Large intestine (tissue), 3 donors: ENCODE data around the gene NCDN. TPM values are rescaled to one million over a fixed set of nuclear protein-coding genes. Genes with fewer than 3 reads are reported as not detected.
A peak's percentile ranks its signal among the peaks of the same experiment; 100 is the strongest.

Experiments used
- DNase-seq, 2 donors: peaks; one replicate each; pipeline versions ENCODE4 v3.0.0 to v3.0.0-alpha.2; 2013
- H3K27ac ChIP-seq: one replicate; pipeline ENCODE4 v1.5.1; 2013; ENCODE audit warnings: low read length
- H3K27me3 ChIP-seq: 2 replicates; pipeline ENCODE4 v1.6.1; 2013; ENCODE audit warnings: low read length; ENCODE audit not compliant: control insufficient read depth, insufficient read depth
- H3K36me3 ChIP-seq: 2 replicates; pipeline ENCODE4 v1.6.1; 2013; ENCODE audit warnings: low read length; ENCODE audit not compliant: control insufficient read depth, insufficient read depth
- H3K4me1 ChIP-seq: one replicate; pipeline ENCODE4 v1.6.1; 2013; ENCODE audit warnings: low read length; ENCODE audit not compliant: control insufficient read depth, insufficient read depth
- H3K4me3 ChIP-seq: one replicate; pipeline ENCODE4 v1.5.1; 2013; ENCODE audit warnings: low read length
- H3K9me3 ChIP-seq: one replicate; pipeline ENCODE4 v1.6.1; 2013; ENCODE audit warnings: mild to moderate bottlenecking, low read depth, low read length, moderate library complexity; ENCODE audit not compliant: control insufficient read depth
- WGBS: methylation state at CpG from one replicate; pipeline ENCODE4 v1.1.5; 2013; ENCODE audit warnings: low lambda C conversion rate; ENCODE audit not compliant: insufficient coverage; 5-methylcytosine and 5-hydroxymethylcytosine counted together
- polyA plus RNA-seq: library from polyadenylated mRNA; unstranded; fragments of 120-200 nt; gene quantifications from one replicate; pipeline ENCODE4 v1.2.1, GENCODE V29; 2013

Gene NCDN
- polyA plus RNA-seq, 1 donor: 11.8 TPM

DNA sequence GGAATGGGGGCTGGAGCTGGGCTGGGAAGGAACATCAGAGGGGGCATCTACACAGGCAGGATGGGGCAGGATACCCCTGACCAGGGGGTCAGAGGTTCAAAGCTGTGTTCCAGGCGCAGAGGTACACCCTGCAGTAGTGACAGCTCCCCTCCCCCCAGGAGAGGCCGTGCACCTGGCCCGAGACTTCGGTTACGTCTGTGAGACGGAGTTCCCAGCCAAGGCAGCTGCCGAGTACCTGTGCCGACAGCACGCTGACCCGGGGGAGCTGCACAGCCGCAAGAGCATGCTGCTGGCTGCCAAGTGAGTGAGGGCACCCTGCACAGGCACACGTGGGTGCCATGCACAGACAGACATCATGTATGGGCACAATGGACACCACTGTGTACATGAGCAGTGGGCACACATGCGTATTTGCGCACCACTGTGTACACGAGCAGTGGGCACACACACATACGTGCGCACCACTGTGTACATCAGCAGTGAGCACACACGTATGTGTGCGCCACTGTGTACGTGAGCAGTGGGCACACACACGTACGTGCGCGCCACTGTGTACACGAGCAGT lies 33.0 kb downstream of the NCDN start:
- Histone ChIP-seq H3K27ac (no peak overlapping the region), H3K27me3 (no peaks in the 10 kb centered on the region), H3K4me3 (no peak overlapping the region), H3K4me1 (peaks cover 13% of the 10 kb centered on the region), H3K9me3 (no peaks in the 10 kb centered on the region), H3K36me3 (no peaks in the 10 kb centered on the region)
- WGBS: no CpG with 5 or more reads among the region's 25 CpGs
- no peak for DNase-seq

- Histone ChIP-seq H3K27me3 (no peaks in the 10 kb centered on the region), H3K4me3 (no peak overlapping the region), H3K27ac (no peak overlapping the region), H3K4me1 (peaks cover 13% of the 10 kb centered on the region), H3K9me3 (no peaks in the 10 kb centered on the region), H3K36me3 (no peaks in the 10 kb centered on the region)
- 100% methylated on average over 1 of the region's 8 CpGs for WGBS
- DNase-seq: no peak
Measured at GRCh38 chr1:35591211-35591610, 33.6 kb downstream of the NCDN start.

GRCh38 chr1:35592991-35593769 lies 35.6 kb downstream of the NCDN start:
- Histone ChIP-seq H3K27me3 (no peaks in the 10 kb centered on the region), H3K9me3 (no peaks in the 10 kb centered on the region), H3K36me3 (no peaks in the 10 kb centered on the region), H3K27ac (peak overlapping the region; percentile 68), H3K4me1 (peaks cover 13% of the 10 kb centered on the region), H3K4me3 (no peak overlapping the region)
- peak; percentile 78 to 91 for DNase-seq
- no CpG with 5 or more reads among the region's 8 CpGs for WGBS

GRCh38 chr1:35594005-35594760 lies 36.6 kb downstream of the NCDN start:
- WGBS: no CpG with 5 or more reads among the region's 9 CpGs
- no peak overlapping the region for H3K27ac ChIP-seq
- H3K27me3 ChIP-seq: no peaks in the 10 kb centered on the region
- no peaks in the 10 kb centered on the region for H3K36me3 ChIP-seq
- H3K9me3 ChIP-seq: no peaks in the 10 kb centered on the region
- H3K4me1 ChIP-seq: peaks cover 13% of the 10 kb centered on the region
- H3K4me3 ChIP-seq: no peak overlapping the region
- DNase-seq: no peak

DNA sequence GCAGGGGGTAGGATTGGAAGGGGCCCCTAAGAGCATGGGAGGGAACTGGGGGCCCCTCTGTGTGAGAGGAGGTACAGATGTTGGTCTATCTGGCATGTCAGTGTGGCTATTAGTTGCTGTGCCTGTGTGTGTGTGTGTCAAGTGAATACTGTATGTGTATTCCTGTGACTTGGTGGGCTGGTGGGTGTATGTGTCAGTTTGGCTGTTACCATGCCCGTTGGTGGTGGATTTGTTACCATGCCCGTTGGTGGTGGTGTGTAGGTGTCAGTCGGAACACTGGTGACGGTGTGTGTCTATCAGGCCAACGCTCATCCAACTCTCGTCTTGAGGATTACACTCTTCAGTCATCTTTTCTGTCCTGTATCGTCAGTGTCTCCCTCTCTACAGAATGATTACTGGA lies 38.1 kb downstream of the NCDN start:
- Histone ChIP-seq H3K27me3 (no peaks in the 10 kb centered on the region), H3K36me3 (peaks cover 6% of the 10 kb centered on the region), H3K4me1 (peaks cover 13% of the 10 kb centered on the region), H3K27ac (no peak overlapping the region), H3K9me3 (no peaks in the 10 kb centered on the region), H3K4me3 (no peak overlapping the region)
- no CpG with 5 or more reads among the region's 7 CpGs for WGBS
- no peak for DNase-seq

DNA sequence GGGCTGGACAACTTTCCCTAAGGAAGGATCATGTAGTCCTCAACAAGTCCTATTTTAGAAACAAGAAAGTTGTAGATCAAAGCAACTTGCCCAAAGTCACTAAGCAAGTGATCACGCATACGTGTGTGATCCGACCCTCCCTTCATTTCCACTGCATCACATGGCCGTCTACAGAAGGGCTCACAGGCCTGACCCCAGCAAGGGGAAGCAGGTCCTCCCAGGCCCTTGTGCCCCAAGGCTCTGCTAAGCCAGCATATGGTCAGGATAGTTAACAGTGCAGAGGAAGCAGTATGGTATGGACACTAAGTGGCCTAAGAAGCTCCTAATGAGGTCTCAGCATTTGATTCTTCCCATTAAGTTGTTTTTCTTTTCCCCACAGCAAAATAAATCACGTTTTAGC lies 40.3 kb downstream of the NCDN start:
- DNase-seq: no peak
- Histone ChIP-seq H3K9me3 (no peaks in the 10 kb centered on the region), H3K4me1 (peaks cover 8% of the 10 kb centered on the region), H3K27me3 (no peaks in the 10 kb centered on the region), H3K36me3 (peaks cover 17% of the 10 kb centered on the region), H3K27ac (no peak overlapping the region), H3K4me3 (no peak overlapping the region)
- WGBS: no CpG with 5 or more reads among the region's 5 CpGs

GRCh38 chr1:35598895-35599294 lies 41.3 kb downstream of the NCDN start:
- Histone ChIP-seq H3K4me1 (no peaks in the 10 kb centered on the region), H3K27ac (no peak overlapping the region), H3K9me3 (no peaks in the 10 kb centered on the region), H3K27me3 (no peaks in the 10 kb centered on the region), H3K4me3 (no peak overlapping the region), H3K36me3 (peaks cover 25% of the 10 kb centered on the region)
- no CpG with 5 or more reads among the region's 2 CpGs for WGBS
- no peak for DNase-seq

DNA sequence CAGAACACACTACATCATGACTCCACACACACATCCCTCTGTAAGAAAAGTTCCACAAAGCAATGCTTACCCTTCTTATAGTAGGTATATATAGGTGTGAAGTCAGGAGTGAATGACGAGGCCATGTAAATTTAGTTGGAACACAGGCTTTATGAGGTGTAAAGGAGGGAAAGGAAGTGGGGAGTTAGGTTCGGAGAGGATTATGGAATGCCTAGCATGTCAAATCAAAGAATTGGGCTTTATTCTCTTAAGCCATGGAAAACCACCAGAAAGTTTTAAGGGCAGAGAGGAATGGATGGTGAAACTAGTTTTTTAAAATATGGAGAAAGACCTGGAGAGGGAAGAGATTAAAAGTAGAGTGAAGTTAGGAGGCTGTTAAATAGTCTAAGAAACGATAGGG lies 41.8 kb downstream of the NCDN start:
- H3K27me3 ChIP-seq: no peaks in the 10 kb centered on the region
- WGBS: 88% methylated on average over 2 of the region's 3 CpGs
- DNase-seq: no peak
- no peaks in the 10 kb centered on the region for H3K4me1 ChIP-seq
- H3K9me3 ChIP-seq: no peaks in the 10 kb centered on the region
- H3K36me3 ChIP-seq: peaks cover 29% of the 10 kb centered on the region
- no peak overlapping the region for H3K27ac ChIP-seq
- H3K4me3 ChIP-seq: no peak overlapping the region

DNA sequence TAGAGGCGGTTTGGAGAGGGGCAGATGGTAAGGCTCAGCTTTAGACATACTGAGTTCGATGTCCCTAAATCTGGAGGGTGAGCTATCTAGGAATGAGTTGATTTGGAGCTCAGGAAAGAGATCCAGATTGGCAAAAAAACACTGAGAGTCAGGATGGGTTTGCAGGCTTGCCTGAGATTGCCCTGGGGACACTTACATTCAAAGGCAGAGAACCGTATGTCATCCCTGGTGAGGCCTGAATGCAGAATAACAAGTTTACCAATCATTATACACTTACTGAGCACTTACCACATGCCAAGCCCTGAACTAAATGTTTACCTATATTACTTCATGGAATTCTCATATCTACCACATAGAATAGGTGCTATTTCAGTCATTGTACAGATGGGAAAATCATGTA lies 43.0 kb downstream of the NCDN start:
- H3K4me1 ChIP-seq: no peaks in the 10 kb centered on the region

DNA sequence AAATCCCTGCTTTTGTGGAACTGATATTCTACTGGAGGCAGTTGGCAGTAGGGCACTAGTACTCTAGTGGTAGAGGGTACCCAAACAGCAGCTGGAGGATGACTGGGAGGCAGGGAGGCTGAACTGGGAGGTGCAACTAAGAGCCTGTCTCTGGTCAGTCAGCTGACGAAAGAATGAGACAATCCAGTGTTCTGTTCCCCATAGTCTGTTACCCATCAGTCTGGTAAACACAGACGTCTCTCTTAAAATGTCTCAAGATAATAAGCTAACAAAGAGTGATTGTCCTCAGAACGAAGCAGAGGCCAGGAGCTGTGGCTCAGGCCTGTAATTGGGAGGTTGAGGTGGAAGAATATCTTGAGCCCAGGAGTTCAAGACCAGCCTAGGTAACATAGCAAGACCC lies 45.9 kb downstream of the NCDN start:
- Histone ChIP-seq H3K9me3 (no peaks in the 10 kb centered on the region), H3K27ac (no peak overlapping the region), H3K27me3 (no peaks in the 10 kb centered on the region), H3K4me1 (no peaks in the 10 kb centered on the region), H3K36me3 (peaks cover 48% of the 10 kb centered on the region), H3K4me3 (no peak overlapping the region)
- WGBS: 100% methylated on average over 1 of the region's 3 CpGs
- no peak for DNase-seq

More for the DNA sequence above, 43.0 kb downstream of the NCDN start:
- DNase-seq: no peak
- H3K27me3 ChIP-seq: no peaks in the 10 kb centered on the region
- H3K9me3 ChIP-seq: no peaks in the 10 kb centered on the region
- no peak overlapping the region for H3K4me3 ChIP-seq
- peaks cover 40% of the 10 kb centered on the region for H3K36me3 ChIP-seq
- H3K27ac ChIP-seq: no peak overlapping the region
- 100% methylated on average over 1 of the region's 3 CpGs for WGBS
